ENCODE results near the gene SFXN5. TPM values are rescaled to one million over a fixed set of nuclear protein-coding genes. Genes with fewer than 3 reads are reported as not detected.

Gene SFXN5
- total and polyA plus RNA-seq, 2 of the 8 experiments (the other 6 are each of a cell fraction or from before 2014, with no cell fraction given): 29.3 to 33.1 TPM

DNA sequence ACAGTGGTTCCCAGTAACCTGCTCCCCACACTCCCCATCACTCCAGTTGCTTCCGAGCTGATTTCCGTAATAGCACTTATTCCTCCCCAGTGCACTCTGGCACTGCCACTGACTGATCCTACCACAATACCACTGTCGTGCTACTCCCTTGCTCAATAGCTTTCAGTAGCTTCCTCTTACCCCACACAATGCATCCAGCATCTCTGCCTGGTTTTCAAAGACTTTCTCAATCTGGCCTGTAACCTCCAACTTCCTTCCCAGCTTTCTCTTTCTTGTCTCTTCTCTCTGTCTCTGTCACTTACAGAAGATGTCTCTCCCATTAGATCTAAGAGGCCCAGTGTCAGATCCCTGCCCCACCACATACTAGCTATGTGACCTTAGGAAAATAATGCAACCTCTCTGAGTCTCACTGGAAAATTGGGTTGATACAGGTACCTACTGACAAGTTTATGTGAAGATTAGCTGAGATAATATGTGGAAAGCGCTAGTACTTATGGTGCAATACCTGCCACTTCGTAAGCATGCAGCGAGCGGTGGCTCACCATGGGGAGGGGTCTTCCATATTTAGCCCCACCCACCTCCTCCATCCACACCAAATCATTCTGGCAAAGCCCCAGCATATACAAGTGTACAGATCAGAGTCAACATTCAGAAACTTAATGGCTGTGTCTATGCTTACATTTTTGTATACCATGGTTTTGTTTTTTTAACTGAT is 36.7 kb downstream of the SFXN5 start (continued):
- TF ChIP-seq SIN3A (conservative IDR thresholded peaks at IDR 0.05 in 1 of 2, IDR thresholded peaks at IDR 0.05 in 1 of 2; ENCODE audit: low read depth in 1 of 2, low read length in 2 of 2): no peak
- TF ChIP-seq SUZ12 (IDR thresholded peaks at IDR 0.05; ENCODE audit: low read length): no peak
